ENCODE data around the gene C14orf119. TPM values are rescaled to one million over a fixed set of nuclear protein-coding genes. Genes with fewer than 3 reads are reported as not detected.

Gene C14orf119
- total and polyA plus RNA-seq, 9 of the 15 experiments (the other 6 are each of a cell fraction or from before 2014, with no cell fraction given), result 36.7 to 251 (median 51.8) TPM

GRCh38 chr14:23071244-23071920, 23.9 kb upstream of the C14orf119 start (continued):
- TF ChIP-seq, protein P1, sequence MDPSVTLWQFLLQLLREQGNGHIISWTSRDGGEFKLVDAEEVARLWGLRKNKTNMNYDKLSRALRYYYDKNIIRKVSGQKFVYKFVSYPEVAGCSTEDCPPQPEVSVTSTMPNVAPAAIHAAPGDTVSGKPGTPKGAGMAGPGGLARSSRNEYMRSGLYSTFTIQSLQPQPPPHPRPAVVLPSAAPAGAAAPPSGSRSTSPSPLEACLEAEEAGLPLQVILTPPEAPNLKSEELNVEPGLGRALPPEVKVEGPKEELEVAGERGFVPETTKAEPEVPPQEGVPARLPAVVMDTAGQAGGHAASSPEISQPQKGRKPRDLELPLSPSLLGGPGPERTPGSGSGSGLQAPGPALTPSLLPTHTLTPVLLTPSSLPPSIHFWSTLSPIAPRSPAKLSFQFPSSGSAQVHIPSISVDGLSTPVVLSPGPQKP (CRISPR knock-in tag; IDR thresholded peaks at IDR 0.05), result no peak
- TF ChIP-seq ADNP (tag; IDR thresholded peaks at IDR 0.05) (no peak), MGA (IDR thresholded peaks at IDR 0.05) (no peak), RBBP5 (IDR thresholded peaks at IDR 0.05; ENCODE audit: borderline replicate concordance, insufficient read depth, low read length, poor library complexity, severe bottlenecking) (peak; percentile 76), ETV6 (IDR thresholded peaks at IDR 0.05; ENCODE audit: borderline replicate concordance in 1 of 2, low read depth in 2 of 2, low read length in 1 of 2) (no peak), ETV6 (CRISPR knock-in tag; IDR thresholded peaks at IDR 0.05; ENCODE audit: borderline replicate concordance) (no peak), FOSL1 (tag; conservative IDR thresholded peaks at IDR 0.05) (peak; percentile 28; the same call in 1 of the 2 replicates), SRSF3 (IDR thresholded peaks at IDR 0.05; ENCODE audit: insufficient read depth, low read length) (no peak), CREM (IDR thresholded peaks at IDR 0.05; ENCODE audit: low read depth) (peak; percentile 65), RFX1 (IDR thresholded peaks at IDR 0.05) (no peak), ZNF77 (CRISPR knock-in tag; IDR thresholded peaks at IDR 0.05) (no peak)
- TF ChIP-seq, protein P2, sequence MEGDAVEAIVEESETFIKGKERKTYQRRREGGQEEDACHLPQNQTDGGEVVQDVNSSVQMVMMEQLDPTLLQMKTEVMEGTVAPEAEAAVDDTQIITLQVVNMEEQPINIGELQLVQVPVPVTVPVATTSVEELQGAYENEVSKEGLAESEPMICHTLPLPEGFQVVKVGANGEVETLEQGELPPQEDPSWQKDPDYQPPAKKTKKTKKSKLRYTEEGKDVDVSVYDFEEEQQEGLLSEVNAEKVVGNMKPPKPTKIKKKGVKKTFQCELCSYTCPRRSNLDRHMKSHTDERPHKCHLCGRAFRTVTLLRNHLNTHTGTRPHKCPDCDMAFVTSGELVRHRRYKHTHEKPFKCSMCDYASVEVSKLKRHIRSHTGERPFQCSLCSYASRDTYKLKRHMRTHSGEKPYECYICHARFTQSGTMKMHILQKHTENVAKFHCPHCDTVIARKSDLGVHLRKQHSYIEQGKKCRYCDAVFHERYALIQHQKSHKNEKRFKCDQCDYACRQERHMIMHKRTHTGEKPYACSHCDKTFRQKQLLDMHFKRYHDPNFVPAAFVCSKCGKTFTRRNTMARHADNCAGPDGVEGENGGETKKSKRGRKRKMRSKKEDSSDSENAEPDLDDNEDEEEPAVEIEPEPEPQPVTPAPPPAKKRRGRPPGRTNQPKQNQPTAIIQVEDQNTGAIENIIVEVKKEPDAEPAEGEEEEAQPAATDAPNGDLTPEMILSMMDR (IDR thresholded peaks at IDR 0.05 in 2 of 3, conservative IDR thresholded peaks at IDR 0.05 in 1 of 3; ENCODE audit: insufficient read depth in 2 of 3, low read depth in 1 of 3, low read length in 3 of 3), result no peak

Measured in K562 (cell line).